Vagina (tissue), 2 donors: ENCODE results near the gene BNC2.

Experiments used
- CTCF ChIP-seq, 3 experiments: fragments of 450-650 bp in 2 of 3; fragments of 200-600 bp in 1 of 3; sonication (generic) in 1 of 3; IDR thresholded peaks; one replicate each; pipeline ENCODE4 v1.5.1; 2017 to 2019; ENCODE audit warnings: antibody characterized with exemption in 3 of 3, mild to moderate bottlenecking in 2 of 3, moderate library complexity in 2 of 3
- POLR2A ChIP-seq, 2 donors: fragments of 450-650 bp; IDR thresholded peaks; one replicate each; pipeline ENCODE4 v1.6.1; 2017; ENCODE audit warnings: antibody characterized with exemption in 2 of 2, mild to moderate bottlenecking in 2 of 2, moderate library complexity in 2 of 2
- POLR2AphosphoS5 ChIP-seq, 2 donors: sonication (generic); formaldehyde crosslinking; IDR thresholded peaks; one replicate each; pipeline ENCODE4 v1.9.0; 2017; ENCODE audit warnings: antibody characterized with exemption in 2 of 2, mild to moderate bottlenecking in 2 of 2, low read depth in 1 of 2; ENCODE audit not compliant: insufficient read depth in 1 of 2

- no peak for TF ChIP-seq CTCF (IDR thresholded peaks at IDR 0.05)
- TF ChIP-seq POLR2AphosphoS5 (IDR thresholded peaks at IDR 0.05; ENCODE audit: insufficient read depth in 1 of 2, low read depth in 1 of 2) = no peak
- no peak for TF ChIP-seq POLR2A (IDR thresholded peaks at IDR 0.05)
Observed at GRCh38 chr9:16752601-16753000, 117.9 kb downstream of the BNC2 start.
